GOT3 (cell line): ENCODE results near the gene ENTPD1.
"Not testable (repeated sequence)": the region's sequence is repeated elsewhere in the genome, so short reads cannot be mapped to it uniquely, and the experiment has no call there.

Experiments
- DNase-seq: peaks from one replicate; lab custom pipeline; 2025; ENCODE audit warnings: mixed read lengths; lab: John Stamatoyannopoulos, UW

The ENTPD1 gene

DNA sequence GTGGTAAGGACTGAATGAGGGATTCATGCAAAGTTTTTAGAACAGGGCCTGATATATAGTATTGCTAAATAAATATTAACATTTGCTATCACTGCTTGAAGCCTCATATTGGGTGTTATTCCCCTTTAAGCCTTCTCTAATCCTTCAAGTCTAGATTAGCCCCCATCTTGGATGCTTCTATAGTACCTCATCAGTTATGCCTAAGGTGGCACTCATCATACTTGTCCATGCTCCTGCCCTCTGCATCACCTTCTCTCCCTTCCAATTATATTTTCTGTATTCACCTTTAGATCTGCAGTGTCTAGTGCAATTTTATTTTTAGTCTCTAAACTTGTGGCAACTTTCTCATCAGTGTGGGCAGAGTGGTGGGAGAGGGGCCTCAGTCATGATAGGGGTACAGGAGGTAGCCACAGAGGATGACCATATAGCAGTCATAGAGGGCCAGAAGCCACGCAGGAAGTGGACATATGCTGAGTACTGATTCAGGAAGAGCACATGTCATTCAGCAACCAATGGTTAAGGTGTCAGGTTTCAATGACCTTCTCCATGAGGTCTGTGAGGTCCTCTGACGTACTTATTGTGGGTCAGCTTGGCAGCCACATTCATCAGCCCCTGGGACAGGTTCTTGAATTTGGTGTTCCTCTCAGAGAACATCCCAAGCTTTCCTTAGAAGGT is 2.5 kb downstream of the ENTPD1 start:
- DNase-seq = no peak

DNA sequence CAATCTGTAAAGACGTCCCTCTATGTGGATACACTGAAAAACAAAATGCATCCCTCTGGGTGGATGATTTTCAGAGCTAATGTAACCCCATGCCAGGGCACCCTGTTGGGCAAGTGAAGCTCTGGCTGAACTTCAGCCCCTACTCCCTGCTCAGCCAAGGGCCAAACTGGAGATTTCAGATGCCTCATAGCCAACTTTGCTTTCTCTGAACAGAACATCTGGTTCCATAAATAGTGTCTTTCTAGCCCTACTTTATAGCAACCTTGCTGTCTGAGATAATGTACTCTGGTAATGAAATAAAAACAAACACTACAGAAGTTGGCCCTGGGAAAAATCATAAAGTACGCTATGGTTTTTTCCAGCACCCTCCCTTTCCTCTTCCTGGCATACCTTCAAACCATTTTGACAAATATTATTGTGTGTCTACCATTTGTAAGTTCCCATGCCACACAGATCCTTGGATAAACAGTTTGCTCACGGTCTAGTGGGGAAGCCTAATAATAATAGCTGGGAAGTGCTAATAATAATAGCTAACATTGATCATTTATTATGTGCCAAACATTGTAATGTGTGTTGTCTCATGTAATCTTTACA is 3.4 kb downstream of the ENTPD1 start:
- no peak for DNase-seq

DNA sequence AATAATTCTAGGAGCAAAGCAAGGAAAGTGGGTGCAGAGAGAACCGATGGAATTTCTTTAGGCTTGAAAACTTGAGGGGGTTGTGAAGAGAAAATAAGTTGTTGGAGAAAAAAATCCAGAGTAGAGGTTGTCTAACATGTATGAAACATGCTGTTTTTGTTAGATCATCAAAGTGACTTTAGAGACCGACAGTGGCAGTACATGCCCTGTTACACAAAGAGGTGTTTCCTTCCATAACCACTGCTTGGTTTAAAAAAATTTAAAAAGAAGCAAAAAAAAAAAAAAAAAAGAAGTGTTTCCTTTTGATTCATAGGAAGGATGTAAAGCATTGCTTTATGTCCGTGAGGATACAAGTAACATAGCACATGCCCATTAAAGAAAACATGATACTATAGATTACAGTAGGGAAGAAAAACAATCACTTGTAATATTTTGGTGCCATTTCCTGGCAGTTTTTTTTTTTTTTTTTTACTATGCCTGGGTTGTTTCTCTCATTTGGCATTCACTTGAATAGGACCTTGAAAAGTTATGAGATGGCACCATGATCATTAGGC is 6.1 kb downstream of the ENTPD1 start:
- DNase-seq = no peak

DNA sequence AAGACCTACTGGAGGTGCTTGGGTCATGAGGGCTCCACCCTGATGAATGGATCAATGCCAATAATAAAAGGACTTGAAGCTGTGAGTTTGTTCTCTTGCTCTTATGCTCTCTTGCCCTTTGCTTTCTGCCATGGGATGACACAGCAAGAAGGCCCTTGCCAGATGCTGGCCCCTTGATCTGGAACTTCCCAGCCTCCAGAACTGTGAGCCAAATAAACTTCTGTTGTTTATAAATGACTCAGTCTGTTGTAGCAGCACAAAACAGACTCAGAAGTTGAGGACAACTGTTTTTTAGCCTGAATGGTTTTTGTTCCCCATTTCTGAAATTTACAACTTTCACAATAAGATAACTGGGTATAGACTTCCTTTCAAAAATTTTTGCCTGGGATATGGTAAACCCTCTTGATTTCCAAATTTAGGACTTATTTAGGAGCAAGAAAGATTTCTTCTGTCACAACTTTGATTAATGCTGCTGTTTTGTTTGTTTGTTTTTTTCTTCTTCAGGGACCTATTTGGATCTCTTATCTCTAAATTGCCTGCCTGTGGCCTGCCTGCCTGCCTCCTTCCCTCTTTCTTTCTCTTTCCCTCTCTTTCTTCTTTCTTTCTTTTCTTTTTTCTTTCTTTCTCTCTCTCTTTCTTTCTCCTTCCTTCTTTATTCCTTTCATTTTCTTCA is 12.1 kb downstream of the ENTPD1 start:
- no peak for DNase-seq

DNA sequence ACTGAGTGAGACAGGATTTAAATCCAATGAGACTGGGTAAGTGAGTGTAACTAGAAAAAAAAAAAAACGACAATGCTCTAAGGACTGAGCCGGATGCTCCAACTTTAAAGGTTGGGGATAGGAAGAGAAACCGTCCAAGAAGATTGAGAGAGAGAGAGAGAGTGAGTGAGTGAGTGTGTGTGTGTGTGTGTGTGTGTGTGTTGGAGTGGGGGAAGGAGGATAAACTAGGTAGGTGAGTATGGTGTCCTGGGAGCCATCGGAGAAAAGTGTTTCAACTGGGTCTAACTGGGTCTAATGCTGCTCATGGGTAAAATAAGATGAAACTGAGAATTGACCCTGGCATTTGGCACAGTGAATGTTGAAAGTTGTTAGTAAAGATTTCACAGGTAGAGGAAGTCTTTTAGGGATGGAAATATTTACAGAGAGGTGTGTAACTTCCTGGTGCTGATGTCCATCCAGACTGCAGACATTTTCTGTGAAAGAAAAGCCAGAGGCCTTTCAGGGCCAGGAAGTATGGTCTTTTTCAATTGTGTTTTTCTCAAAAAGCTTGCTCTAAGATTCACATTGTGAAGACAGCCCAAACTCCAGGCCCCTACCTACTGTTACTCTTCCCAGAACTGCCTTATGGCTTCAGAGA is 14.2 kb downstream of the ENTPD1 start:
- no peak for DNase-seq

DNA sequence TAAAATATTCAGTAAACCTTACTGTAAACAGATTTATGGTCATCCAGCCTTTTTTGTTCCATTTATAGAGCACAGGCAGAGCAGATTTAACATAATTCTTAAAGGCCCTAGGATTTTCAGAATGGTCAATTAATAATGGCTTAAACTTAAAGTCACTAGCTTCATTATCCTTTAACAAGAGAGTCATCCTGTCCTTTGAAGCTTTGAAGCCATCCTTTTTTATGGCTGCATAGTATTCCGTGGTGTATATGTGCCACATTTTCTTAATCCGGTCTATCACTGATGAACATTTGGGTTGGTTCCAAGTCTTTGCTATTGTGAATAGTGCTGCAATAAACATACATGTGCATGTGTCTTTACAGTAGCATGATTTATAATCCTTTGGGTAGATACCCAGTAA is 17.5 kb downstream of the ENTPD1 start:
- not testable (repeated sequence) for DNase-seq

DNA sequence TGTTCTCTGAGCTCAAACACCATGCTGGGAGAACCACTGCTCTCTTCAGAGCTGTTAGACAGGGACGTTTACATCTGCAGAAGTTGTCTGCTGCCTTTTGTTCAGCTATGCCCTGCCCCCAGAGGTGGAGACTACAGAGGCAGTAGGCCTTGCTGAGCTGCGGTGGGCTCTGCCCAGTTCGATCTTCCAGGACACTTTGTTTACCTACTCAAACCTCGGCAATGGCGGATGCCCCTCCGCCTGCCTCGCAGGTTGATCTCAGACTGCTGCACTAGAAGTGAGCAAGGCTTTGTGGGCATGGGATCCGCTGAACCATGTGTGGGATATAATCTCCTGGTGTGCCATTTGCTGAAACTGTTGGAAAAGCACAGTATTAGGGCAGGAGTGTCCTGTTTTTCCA is 21.7 kb downstream of the ENTPD1 start:
- DNase-seq = not testable (repeated sequence)

DNA sequence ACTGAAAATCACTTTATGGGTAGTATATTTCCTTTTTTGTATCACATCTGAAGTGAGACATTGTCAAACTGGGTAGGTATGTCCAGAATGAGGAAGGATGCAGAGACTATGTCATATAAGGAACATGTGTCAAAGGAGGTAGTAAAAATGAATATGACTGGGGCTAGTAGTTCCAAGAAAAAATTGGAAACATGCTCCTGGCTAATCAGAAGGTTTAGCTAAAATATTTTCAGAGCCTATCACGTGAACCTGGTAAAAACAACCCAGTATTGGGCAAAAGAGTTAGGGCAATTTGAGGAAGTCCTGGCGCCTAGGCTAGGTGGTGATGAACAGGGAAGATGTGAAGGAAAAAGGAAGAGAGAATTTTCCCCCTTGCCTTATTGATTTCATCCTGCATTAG is 26.4 kb downstream of the ENTPD1 start:
- DNase-seq = no peak

DNA sequence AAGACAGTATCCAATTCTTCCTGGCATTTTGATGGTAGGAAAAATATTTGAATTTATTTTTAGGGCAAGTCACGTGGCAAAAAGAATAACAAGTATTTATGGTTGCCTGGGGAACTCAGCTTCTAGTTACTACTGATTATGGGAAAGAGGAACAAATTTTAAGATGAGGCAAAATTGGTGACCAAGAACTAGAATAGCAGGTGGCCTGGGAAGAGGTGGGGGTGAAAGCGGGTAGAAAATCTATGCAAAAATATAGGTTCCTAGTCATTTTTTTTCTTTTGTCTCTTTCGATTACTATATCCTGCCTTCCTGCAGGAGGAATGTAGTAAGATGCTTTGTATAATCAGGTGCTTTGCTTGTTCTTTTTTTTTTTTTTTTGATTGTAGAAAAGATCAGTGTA is 27.8 kb downstream of the ENTPD1 start:
- DNase-seq = no peak

DNA sequence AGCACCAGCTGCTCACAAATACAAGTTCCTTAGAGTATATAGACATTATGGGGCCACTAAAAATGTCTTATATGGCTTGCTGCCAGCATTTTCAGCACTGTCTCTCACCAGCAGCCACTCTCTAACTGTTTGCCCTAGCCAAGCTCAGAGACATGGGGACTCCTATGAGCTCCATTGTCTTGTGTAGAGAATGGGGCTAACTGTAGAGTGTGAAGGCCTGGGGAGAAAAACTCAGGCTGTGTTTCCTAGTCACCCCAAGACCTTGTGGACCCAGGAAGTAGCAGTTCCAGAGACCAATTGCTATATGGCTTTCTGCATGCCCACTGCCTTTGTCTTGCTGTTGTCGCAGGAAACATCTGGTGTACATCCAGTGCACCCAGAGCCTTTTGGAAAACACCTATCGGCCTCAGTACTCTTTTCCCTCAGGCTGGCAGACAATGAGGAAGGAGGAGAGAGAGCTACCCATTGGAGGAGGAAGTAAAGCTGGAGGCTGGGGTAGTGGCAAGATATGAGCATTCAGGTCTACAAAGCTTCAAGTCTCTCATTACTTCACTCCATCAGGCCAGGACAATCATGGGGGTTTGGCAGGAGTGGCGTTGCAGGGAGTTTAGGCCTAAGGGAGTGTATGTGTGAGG is 28.4 kb downstream of the ENTPD1 start:
- no peak for DNase-seq

DNA sequence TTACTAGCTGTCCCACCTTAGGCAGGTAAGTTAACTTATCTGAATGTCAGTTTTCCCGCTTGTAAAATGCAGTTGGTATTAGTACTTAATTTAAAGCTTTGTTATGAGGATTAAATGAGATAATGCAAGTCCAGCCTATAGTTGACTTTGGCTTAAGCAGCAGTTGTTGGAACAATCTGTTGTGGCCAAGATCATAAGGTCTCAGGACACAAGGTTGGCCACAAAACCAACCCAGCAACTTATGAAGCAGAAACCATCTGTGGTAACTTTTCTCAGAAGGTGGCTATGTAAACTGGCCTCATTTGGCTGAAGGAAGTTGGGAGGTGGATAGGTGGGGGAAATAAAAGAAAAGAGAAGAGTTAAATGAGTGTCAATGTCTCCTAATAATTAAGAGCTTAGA is 29.4 kb downstream of the ENTPD1 start:
- DNase-seq = no peak

DNA sequence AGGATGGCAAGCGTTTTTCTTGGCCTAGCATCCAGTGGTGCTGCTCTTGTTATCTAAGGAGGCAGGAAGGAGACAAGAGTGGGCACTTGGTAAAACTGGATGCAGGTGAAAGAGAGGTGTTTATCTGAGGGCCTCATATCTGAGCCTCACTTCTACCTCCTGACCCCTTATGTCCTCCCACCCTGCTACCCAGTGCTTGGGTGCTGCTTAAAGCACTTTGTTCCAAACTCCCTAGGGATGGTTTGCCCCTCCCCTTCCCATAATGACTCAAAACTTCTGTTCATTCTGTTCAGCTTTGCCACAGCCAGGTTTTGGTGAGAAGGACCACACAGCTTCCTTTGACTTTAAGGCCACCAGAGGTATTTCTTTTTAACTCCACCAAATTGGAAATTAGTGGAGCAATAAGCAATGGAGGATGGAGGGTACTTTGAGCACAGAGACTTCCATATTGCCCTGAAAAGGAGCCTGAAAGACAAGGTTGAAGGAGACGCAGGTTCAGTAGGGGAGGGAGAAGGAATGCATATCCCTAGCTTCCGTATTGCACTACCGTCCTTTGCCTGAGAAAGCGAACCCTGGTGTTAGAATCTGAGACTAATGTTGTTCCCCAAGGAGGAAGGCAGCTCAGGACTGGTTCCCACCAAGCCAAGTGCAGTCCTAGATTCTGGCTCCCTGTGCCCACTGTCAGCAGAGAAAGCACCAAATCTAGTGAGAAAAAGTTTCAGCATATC is 30.1 kb downstream of the ENTPD1 start:
- DNase-seq = no peak

DNA sequence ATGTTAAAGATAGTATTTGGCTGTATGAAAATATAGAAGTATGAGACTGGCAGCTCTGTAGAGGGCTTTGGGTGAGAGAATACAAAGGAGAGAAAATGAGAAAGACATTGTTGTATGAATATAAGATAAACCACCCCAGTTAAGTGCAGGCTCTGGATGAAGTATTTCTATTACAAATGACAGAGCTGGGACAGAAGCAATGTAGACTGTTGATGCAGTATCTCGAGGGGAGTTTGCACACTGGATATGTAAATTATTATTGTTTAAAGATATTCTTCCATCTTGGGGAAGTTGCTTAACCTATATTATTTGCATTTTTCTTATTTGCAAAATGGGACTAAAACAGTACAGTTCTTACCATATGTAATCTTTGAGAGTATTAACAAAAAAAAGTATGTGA is 31.5 kb downstream of the ENTPD1 start:
- DNase-seq = no peak

DNA sequence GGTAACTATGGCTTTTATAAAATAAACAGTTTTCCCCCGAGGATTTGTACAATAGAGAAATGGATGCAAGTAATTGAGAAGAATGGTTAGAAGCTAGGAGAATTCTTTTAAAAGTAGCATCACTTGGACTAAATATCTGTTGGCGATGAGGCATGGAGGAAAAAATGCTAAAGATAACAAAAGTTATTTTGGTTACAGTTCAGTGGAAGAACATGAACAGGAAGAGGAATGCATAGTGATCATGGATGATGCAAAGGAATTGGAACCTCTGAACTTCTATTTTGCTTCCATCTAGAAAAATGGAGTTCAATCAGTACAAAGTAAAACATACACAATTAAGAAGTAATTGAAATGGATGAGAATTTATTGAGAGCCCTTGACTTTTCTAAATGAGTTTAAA is 32.9 kb downstream of the ENTPD1 start:
- DNase-seq = no peak

DNA sequence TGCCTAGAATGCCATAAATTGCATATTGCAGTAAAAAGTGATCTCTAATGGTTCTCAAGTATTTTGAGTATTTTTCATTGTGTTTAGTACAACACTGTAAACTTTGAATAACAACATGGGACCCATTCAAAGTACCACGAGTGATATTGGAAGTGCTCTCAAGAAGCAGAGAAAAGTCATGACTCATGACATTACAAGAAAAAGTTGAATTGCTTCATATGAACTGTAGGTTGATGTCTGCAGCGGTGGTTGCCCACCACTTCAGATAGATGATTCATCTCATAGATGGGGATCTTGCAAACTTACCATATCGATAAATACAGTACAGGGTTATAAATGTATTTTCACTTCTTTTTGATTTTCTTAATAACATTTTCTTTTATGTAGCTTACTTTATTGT is 33.9 kb downstream of the ENTPD1 start:
- no peak for DNase-seq

DNA sequence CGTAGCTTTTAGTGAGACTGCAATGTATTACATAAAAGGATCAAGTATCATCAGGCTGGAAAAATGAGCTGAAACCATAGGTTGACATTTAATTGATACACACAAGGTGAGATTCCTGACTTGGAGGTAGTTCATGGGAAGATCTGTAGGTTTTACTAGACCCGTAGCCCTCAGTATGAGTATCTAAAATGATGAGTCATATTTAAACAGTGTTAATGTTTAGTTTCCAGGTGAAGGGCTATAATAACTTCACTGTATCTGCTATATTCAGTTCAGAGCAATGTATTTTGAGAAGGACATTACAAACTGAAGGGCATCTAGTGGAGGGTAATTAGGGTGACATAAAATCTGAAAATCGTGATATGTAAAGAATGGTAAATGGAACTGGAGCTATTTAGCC is 35.0 kb downstream of the ENTPD1 start:
- DNase-seq = no peak

DNA sequence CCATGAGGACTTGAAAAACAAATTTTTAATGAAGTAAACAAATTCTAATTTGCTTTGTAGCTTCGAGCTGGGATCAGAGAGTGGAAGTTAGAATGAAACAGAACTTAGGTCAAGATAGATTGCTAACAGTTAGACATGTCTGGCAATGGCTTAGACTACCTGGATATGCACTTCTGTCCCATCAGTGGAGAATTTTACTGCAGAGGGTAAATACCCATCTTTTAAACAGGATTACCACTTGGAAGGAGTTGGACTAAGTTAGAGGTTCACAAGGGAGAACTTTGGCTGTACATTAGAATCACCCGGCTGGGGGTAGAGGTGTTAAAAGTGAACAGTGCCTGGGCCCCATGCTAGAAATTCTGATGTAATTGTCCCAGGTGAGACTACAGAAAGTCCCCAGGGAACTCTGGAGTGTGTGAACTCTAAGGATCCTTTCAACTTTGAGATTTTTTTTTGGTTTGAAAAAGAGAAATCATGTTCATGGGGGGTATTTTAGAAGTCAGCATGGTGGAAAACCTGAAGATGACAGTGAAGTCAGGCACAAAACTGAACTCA is 35.5 kb downstream of the ENTPD1 start:
- no peak for DNase-seq

DNA sequence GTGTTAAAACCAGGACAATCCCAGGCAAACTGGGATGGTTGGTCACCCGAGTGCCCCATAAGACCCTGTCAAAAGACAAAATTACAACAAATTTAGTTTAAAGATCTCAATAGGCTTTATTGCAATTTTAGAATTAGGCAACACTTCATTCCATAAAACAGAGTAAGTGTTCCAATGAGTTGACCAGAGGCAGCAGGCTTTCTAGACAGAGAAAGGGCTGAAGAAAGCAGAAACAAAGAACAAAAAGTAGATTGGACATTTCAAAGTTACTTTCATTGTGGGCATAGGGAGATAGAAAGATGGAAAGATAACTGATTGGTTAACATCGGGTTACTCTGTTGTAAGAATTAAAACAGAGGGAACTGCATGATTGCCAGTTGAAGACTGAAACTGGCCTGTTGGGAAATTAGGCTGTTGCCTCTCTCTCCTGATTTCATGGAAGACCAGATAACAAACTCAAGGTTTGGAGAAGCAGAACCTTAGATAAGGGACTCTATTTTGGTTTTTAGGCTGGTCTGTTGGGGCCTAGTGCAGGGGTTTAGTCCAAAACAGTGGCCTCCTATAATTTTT is 36.3 kb downstream of the ENTPD1 start:
- DNase-seq = no peak

DNA sequence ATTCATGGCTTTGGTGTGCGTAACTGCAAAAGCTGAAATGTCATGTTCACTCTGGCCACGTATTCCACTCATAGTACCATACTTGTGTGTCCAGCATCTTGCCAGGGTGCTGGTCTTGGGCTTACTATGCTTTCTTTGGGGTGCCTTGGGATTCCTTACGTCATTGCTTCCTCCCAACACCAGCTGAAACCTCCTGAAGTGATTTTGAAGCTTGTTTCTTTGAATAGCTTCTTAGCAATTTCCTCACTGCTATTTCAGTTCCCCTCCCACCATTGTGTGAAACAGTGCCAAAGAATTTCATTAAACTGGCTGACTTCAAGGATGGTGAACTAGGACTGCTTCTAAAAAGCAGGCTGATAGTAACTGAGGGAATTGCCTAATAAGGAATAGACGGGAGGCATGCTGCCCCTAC is 36.9 kb downstream of the ENTPD1 start:
- no peak for DNase-seq

DNA sequence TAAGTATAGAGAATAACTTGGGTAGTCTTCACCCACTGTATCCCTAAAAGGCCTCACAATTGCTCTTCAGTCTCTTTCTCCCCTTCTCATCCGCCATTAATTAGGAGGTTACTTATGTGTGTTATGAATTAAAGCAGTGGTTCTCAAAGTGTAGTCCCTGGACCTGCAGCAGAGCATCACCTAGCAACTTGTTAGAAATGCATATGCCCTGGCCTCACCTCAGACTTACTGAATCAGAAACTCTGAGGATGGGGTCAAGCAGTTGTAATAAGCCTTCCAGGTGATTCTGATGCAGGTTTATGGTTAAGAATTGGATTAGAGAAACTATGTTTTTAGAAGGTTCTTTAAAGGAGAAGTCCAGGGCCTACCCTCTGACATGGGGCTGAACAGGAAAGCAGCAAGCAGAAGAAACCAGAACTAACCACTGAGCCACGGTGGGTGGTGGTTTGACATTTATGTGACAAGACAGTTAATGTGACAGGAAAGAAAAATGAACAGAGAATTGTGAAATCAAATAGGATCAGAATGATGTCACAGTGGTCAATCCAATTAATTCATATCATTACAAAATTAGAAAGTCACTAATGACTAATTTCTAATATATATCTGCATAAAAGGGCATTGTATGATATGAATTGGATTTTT is 37.6 kb downstream of the ENTPD1 start:
- DNase-seq = no peak
